Uterus (tissue), 4 donors: Measurements from ENCODE around the gene SLK. TPM values are rescaled to one million over a fixed set of nuclear protein-coding genes. Genes with fewer than 3 reads are reported as not detected.

Source experiments
- DNase-seq, 2 donors: peaks; one replicate each; pipeline ENCODE4 v3.0.0-alpha.2; 2019 to 2020
- H3K27ac ChIP-seq, 2 donors: fragments of 200-600 bp; sonication (generic); 1 replicate in 1 of 2; 2 replicates in 1 of 2; pipeline ENCODE4 v1.5.1; 2016 to 2018
- H3K27me3 ChIP-seq, 2 donors: fragments of 200-600 bp; sonication (generic); one replicate each; pipeline ENCODE4 v1.5.1; 2018 to 2019; ENCODE audit warnings: control low read depth in 1 of 2
- H3K36me3 ChIP-seq, 2 donors: fragments of 200-600 bp; sonication (generic); one replicate each; pipeline ENCODE4 v1.5.1; 2019; ENCODE audit warnings: control low read depth in 1 of 2
- H3K4me1 ChIP-seq, 2 donors: fragments of 200-600 bp; sonication (generic); one replicate each; pipeline ENCODE4 v1.5.1; 2018 to 2019; ENCODE audit warnings: control low read depth in 1 of 2
- H3K4me3 ChIP-seq, 2 donors: fragments of 200-600 bp; sonication (generic); 1 replicate in 1 of 2; 2 replicates in 1 of 2; pipeline ENCODE4 v1.5.1; 2018 to 2019; ENCODE audit warnings: mild to moderate bottlenecking in 1 of 2
- H3K9me3 ChIP-seq, 2 donors: fragments of 200-600 bp; sonication (generic); one replicate each; pipeline ENCODE4 v1.5.1; 2019; ENCODE audit warnings: control low read depth in 1 of 2
- POLR2A ChIP-seq, 2 donors: fragments of 450-650 bp; IDR thresholded peaks; one replicate each; pipeline ENCODE4 v1.6.1; 2016; ENCODE audit warnings: antibody characterized with exemption in 2 of 2, mild to moderate bottlenecking in 1 of 2, moderate library complexity in 1 of 2
- intact Hi-C: fragments of 100-400 bp; cut with DNase I; formaldehyde crosslinking; loops from one replicate; pipeline ENCODE4 v1.15.1; 2023; ENCODE audit warnings: low total_unique reads
- total RNA-seq, 4 donors: library from RNA; depleted of rRNA in 3 of 4; stranded (reverse); fragments of >200 nt in 3 of 4; gene quantifications; one replicate each; pipeline versions ENCODE4 v1.1.0 to v1.2.4, GENCODE V29; 2014 to 2023
- TF ChIP-seq, protein P1 (sequence below), 4 experiments: fragments of 200-600 bp in 2 of 4; fragments of 450-650 bp in 2 of 4; sonication (generic) in 2 of 4; IDR thresholded peaks; one replicate each; pipeline ENCODE4 v1.5.1; 2016 to 2019; ENCODE audit warnings: antibody characterized with exemption in 4 of 4, mild to moderate bottlenecking in 2 of 4, moderate library complexity in 1 of 4
- donor health status: DM: yes; HTN: yes; CAD: no.

Gene SLK
- total RNA-seq, 4 donors from 2014 or later, result 30.9 to 78.7 (median 52.1) TPM

- H3K27ac ChIP-seq, result no peak overlapping the region
- no peak for TF ChIP-seq POLR2A (IDR thresholded peaks at IDR 0.05)
- TF ChIP-seq, protein P1, sequence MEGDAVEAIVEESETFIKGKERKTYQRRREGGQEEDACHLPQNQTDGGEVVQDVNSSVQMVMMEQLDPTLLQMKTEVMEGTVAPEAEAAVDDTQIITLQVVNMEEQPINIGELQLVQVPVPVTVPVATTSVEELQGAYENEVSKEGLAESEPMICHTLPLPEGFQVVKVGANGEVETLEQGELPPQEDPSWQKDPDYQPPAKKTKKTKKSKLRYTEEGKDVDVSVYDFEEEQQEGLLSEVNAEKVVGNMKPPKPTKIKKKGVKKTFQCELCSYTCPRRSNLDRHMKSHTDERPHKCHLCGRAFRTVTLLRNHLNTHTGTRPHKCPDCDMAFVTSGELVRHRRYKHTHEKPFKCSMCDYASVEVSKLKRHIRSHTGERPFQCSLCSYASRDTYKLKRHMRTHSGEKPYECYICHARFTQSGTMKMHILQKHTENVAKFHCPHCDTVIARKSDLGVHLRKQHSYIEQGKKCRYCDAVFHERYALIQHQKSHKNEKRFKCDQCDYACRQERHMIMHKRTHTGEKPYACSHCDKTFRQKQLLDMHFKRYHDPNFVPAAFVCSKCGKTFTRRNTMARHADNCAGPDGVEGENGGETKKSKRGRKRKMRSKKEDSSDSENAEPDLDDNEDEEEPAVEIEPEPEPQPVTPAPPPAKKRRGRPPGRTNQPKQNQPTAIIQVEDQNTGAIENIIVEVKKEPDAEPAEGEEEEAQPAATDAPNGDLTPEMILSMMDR (IDR thresholded peaks at IDR 0.05), result no peak
- intact Hi-C loops, result no loop called here
- H3K27me3 ChIP-seq, result no peaks in the 10 kb centered on the region
- no peaks in the 10 kb centered on the region for H3K4me1 ChIP-seq
- no peaks in the 10 kb centered on the region for H3K36me3 ChIP-seq
- no peak for DNase-seq
- no peaks in the 10 kb centered on the region for H3K9me3 ChIP-seq
- H3K4me3 ChIP-seq, result no peak overlapping the region
Measured at GRCh38 chr10:103926722-103927319, 40.1 kb upstream of the SLK start.

- DNase-seq, result no peak
- no peak overlapping the region for H3K4me3 ChIP-seq
- no peaks in the 10 kb centered on the region for H3K9me3 ChIP-seq
- no peaks in the 10 kb centered on the region for H3K27me3 ChIP-seq
- TF ChIP-seq POLR2A (IDR thresholded peaks at IDR 0.05), result no peak
- TF ChIP-seq, protein P1 (IDR thresholded peaks at IDR 0.05), result no peak
- no peaks in the 10 kb centered on the region for H3K36me3 ChIP-seq
- no peaks in the 10 kb centered on the region for H3K4me1 ChIP-seq
- no peak overlapping the region for H3K27ac ChIP-seq
- intact Hi-C loops, result no loop called here
Measured at GRCh38 chr10:103928784-103929183, 38.2 kb upstream of the SLK start.

GRCh38 chr10:103929381-103929921 lies 37.5 kb upstream of the SLK start:
- intact Hi-C loops, result no loop called here
- TF ChIP-seq, protein P1 (IDR thresholded peaks at IDR 0.05), result no peak
- no peak for TF ChIP-seq POLR2A (IDR thresholded peaks at IDR 0.05)
- Histone ChIP-seq H3K9me3 (no peaks in the 10 kb centered on the region), H3K4me3 (no peak overlapping the region), H3K4me1 (no peaks in the 10 kb centered on the region), H3K36me3 (no peaks in the 10 kb centered on the region), H3K27ac (no peak overlapping the region), H3K27me3 (no peaks in the 10 kb centered on the region)
- no peak for DNase-seq

DNA sequence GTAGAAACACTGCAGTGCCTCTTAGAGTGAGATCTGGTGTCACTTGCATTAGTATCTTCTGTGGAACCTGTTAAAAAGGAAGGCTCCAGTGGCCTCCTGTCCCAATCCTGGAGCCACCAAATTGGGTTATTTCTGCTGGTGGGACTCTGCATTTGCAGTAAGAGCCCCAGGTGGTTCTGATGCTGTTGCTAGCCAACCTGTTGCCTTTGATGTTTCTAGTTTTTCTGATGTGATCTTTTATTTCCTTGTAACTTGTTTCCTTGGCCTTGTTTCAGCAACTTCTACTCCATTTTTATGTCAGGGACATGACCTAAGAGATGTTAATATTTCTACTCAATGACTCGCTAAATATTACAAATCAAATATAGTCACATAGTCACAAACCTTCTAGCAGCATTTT lies 36.5 kb upstream of the SLK start:
- H3K36me3 ChIP-seq, result no peaks in the 10 kb centered on the region
- no peaks in the 10 kb centered on the region for H3K9me3 ChIP-seq
- DNase-seq, result no peak
- no peak overlapping the region for H3K4me3 ChIP-seq
- no peaks in the 10 kb centered on the region for H3K4me1 ChIP-seq
- intact Hi-C loops, result no loop called here
- H3K27ac ChIP-seq, result no peak overlapping the region
- TF ChIP-seq, protein P1 (IDR thresholded peaks at IDR 0.05), result no peak
- TF ChIP-seq POLR2A (IDR thresholded peaks at IDR 0.05), result no peak
- H3K27me3 ChIP-seq, result no peaks in the 10 kb centered on the region

GRCh38 chr10:103930881-103931280 lies 36.1 kb upstream of the SLK start:
- DNase-seq, result no peak
- no peaks in the 10 kb centered on the region for H3K9me3 ChIP-seq
- H3K27me3 ChIP-seq, result no peaks in the 10 kb centered on the region
- intact Hi-C loops, result no loop called here
- no peaks in the 10 kb centered on the region for H3K4me1 ChIP-seq
- H3K27ac ChIP-seq, result no peak overlapping the region
- no peak overlapping the region for H3K4me3 ChIP-seq
- TF ChIP-seq, protein P1 (IDR thresholded peaks at IDR 0.05), result no peak
- no peak for TF ChIP-seq POLR2A (IDR thresholded peaks at IDR 0.05)
- H3K36me3 ChIP-seq, result no peaks in the 10 kb centered on the region
